ENCODE results near the gene SLC6A13.

Gene SLC6A13

DNA sequence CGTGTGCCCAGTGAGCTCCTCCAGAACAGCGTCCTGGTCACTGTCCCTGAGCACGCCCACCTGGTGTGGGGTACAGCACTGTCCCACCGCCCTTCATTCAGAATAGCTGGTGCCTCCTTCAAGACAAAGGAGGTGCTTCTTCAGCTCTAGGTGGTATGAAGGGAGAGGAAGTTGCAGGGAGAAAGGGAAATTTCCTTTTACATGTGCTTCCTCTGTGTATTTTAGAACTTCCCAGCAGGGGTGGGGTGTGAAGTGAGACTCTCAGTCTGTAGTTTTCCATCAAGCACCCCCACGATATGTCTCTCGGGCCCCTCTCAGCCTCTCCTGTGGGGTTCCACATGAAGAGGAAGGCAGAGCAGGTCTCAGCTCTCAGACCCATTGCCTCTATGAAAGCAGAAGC lies 47.5 kb downstream of the SLC6A13 start:
- Histone ChIP-seq H3K4me2 (ENCODE audit: low read length) (no peak overlapping the region), H3K4me1 (ENCODE audit: insufficient read depth, low read length, severe bottlenecking) (no peaks in the 10 kb centered on the region), H2AFZ (ENCODE audit: low read length) (no peak overlapping the region), H3K27ac (ENCODE audit: low read depth, low read length, poor library complexity, severe bottlenecking) (no peak overlapping the region), H3K79me2 (ENCODE audit: insufficient read depth, low read length) (no peaks in the 10 kb centered on the region), H3K9me3 (ENCODE audit: low read length) (no peaks in the 10 kb centered on the region), H3K36me3 (ENCODE audit: insufficient read depth, low read length) (no peaks in the 10 kb centered on the region), H3K9me2 (ENCODE audit: low read depth, low read length) (no peaks in the 10 kb centered on the region), H4K20me1 (ENCODE audit: insufficient read depth, low read length) (no peaks in the 10 kb centered on the region), H3K4me3 (ENCODE audit: low read depth, low read length, poor library complexity, severe bottlenecking) (no peak overlapping the region), H3K27me3 (ENCODE audit: insufficient read depth, low read length) (peaks cover 27% of the 10 kb centered on the region; the same call in 1 of the 2 replicates), H3F3A (ENCODE audit: insufficient read depth, low read length) (no peaks in the 10 kb centered on the region), H3K9ac (ENCODE audit: low read length) (no peak overlapping the region)
- TF ChIP-seq EZH2 (IDR thresholded peaks at IDR 0.05; ENCODE audit: borderline replicate concordance, low read length) (no peak), CTCF (IDR thresholded peaks at IDR 0.05; ENCODE audit: low read length) (no peak)

- H3K9me3 ChIP-seq (ENCODE audit: low read length): no peaks in the 10 kb centered on the region
- H3F3A ChIP-seq (ENCODE audit: insufficient read depth, low read length): no peaks in the 10 kb centered on the region
- H3K79me2 ChIP-seq (ENCODE audit: insufficient read depth, low read length): no peaks in the 10 kb centered on the region
- no peaks in the 10 kb centered on the region for H3K36me3 ChIP-seq (ENCODE audit: insufficient read depth, low read length)
- no peak within 1 kb of the TSS for H3K4me2 ChIP-seq (ENCODE audit: low read length)
- TF ChIP-seq CTCF (IDR thresholded peaks at IDR 0.05; ENCODE audit: low read length): no peak
- TF ChIP-seq EZH2 (IDR thresholded peaks at IDR 0.05; ENCODE audit: borderline replicate concordance, low read length): no peak
- peaks cover 27% of the 10 kb centered on the region; the same call in 1 of the 2 replicates for H3K27me3 ChIP-seq (ENCODE audit: insufficient read depth, low read length)
- H3K9ac ChIP-seq (ENCODE audit: low read length): no peak within 1 kb of the TSS
- H3K4me1 ChIP-seq (ENCODE audit: insufficient read depth, low read length, severe bottlenecking): no peaks in the 10 kb centered on the region
- no peaks in the 10 kb centered on the region for H3K9me2 ChIP-seq (ENCODE audit: low read depth, low read length)
- no peak within 1 kb of the TSS for H3K4me3 ChIP-seq (ENCODE audit: low read depth, low read length, poor library complexity, severe bottlenecking)
- H2AFZ ChIP-seq (ENCODE audit: low read length): no peak within 1 kb of the TSS
- no peak within 1 kb of the TSS for H3K27ac ChIP-seq (ENCODE audit: low read depth, low read length, poor library complexity, severe bottlenecking)
- H4K20me1 ChIP-seq (ENCODE audit: insufficient read depth, low read length): no peaks in the 10 kb centered on the region
Measured at GRCh38 chr12:214003-214741, 48.5 kb downstream of the SLC6A13 start, which contains the start of gene SLC6A12. TSS of gene SLC6A12 (minus strand) at chr12:214157. CDS start at chr12:209986, 4,171 bp downstream.

DNA sequence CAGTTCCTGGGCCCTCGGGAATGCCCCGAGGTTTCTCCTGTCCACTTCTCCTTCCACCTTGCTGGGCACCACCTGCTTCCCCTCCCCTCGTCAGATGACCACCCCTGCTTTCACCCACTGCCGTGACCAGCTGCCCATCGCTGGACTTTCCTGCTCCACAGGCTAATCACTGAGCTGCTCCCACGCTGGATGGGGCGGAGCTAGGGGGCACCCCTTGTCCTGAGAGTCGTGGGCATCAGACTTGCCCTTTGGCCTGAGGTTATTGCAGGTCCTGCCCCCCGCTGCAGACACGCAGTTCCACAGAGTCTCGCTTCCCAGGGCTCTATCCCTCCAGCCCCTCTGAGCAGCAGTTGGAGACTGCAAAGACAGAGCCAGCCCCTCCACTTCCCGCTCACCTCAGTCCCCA lies 49.1 kb downstream of the SLC6A13 start:
- no peak overlapping the region for H3K9ac ChIP-seq (ENCODE audit: low read length)
- H3K9me3 ChIP-seq (ENCODE audit: low read length): no peaks in the 10 kb centered on the region
- H3K4me1 ChIP-seq (ENCODE audit: insufficient read depth, low read length, severe bottlenecking): no peaks in the 10 kb centered on the region
- no peaks in the 10 kb centered on the region for H3F3A ChIP-seq (ENCODE audit: insufficient read depth, low read length)
- no peaks in the 10 kb centered on the region for H3K79me2 ChIP-seq (ENCODE audit: insufficient read depth, low read length)
- H3K4me2 ChIP-seq (ENCODE audit: low read length): no peak overlapping the region
- no peak overlapping the region for H3K27ac ChIP-seq (ENCODE audit: low read depth, low read length, poor library complexity, severe bottlenecking)
- H3K4me3 ChIP-seq (ENCODE audit: low read depth, low read length, poor library complexity, severe bottlenecking): no peak overlapping the region
- H3K36me3 ChIP-seq (ENCODE audit: insufficient read depth, low read length): no peaks in the 10 kb centered on the region
- TF ChIP-seq EZH2 (IDR thresholded peaks at IDR 0.05; ENCODE audit: borderline replicate concordance, low read length): no peak
- TF ChIP-seq CTCF (IDR thresholded peaks at IDR 0.05; ENCODE audit: low read length): no peak
- H4K20me1 ChIP-seq (ENCODE audit: insufficient read depth, low read length): no peaks in the 10 kb centered on the region
- H2AFZ ChIP-seq (ENCODE audit: low read length): no peak overlapping the region
- peaks cover 27% of the 10 kb centered on the region; the same call in 1 of the 2 replicates for H3K27me3 ChIP-seq (ENCODE audit: insufficient read depth, low read length)
- H3K9me2 ChIP-seq (ENCODE audit: low read depth, low read length): no peaks in the 10 kb centered on the region
